GM23338 (cell line): Measurements from ENCODE around the gene FXYD7. TPM values are rescaled to one million over a fixed set of nuclear protein-coding genes. Genes with fewer than 3 reads are reported as not detected.

Source experiments
- ATAC-seq: fragments of 200-7000 bp; cut with Tn5 transposase; 3 replicates; pipeline ENCODE4 v1.9.1; 2020
- DNase-seq: peaks from one replicate; pipeline ENCODE4 v3.0.0-alpha.2; 2015; ENCODE audit warnings: low spot score
- H2AFZ ChIP-seq: fragments of 200-600 bp; sonication (generic); 2 replicates; pipeline ENCODE4 v1.8.0; 2016; ENCODE audit warnings: antibody characterized with exemption, mild to moderate bottlenecking, moderate library complexity
- H3F3A ChIP-seq: fragments of 200-600 bp; sonication (generic); replicated peaks from 2 replicates; pipeline ENCODE4 v1.8.0; 2017; ENCODE audit warnings: antibody characterized with exemption, mixed run types, low read depth
- H3K27ac ChIP-seq: fragments of 200-600 bp; sonication (generic); 2 replicates; pipeline ENCODE4 v1.6.1; 2016; ENCODE audit warnings: low read depth
- H3K27me3 ChIP-seq: fragments of 200-600 bp; sonication (generic); 2 replicates; pipeline ENCODE4 v1.8.0; 2016; ENCODE audit warnings: mild to moderate bottlenecking, mixed run types, moderate library complexity; ENCODE audit not compliant: insufficient read depth
- H3K36me3 ChIP-seq: fragments of 200-600 bp; sonication (generic); 2 replicates; pipeline ENCODE4 v1.8.0; 2016; ENCODE audit warnings: mild to moderate bottlenecking; ENCODE audit not compliant: insufficient read depth
- H3K4me1 ChIP-seq: fragments of 200-600 bp; sonication (generic); 2 replicates; pipeline ENCODE4 v1.8.0; 2016; ENCODE audit warnings: mild to moderate bottlenecking, moderate library complexity; ENCODE audit not compliant: insufficient read depth
- H3K4me2 ChIP-seq: fragments of 200-600 bp; sonication (generic); 2 replicates; pipeline ENCODE4 v1.7.1; 2017; ENCODE audit warnings: mixed run types
- H3K4me3 ChIP-seq: fragments of 200-600 bp; sonication (generic); 2 replicates; pipeline ENCODE4 v1.6.1; 2016; ENCODE audit warnings: mixed run types
- H3K79me2 ChIP-seq: fragments of 200-600 bp; sonication (generic); replicated peaks from 2 replicates; pipeline ENCODE4 v1.8.0; 2017; ENCODE audit warnings: mild to moderate bottlenecking; ENCODE audit not compliant: insufficient read depth
- H3K9me2 ChIP-seq: fragments of 200-600 bp; sonication (generic); 2 replicates; pipeline ENCODE4 v1.8.0; 2017; ENCODE audit not compliant: insufficient read depth
- H4K20me1 ChIP-seq: fragments of 200-600 bp; sonication (generic); replicated peaks from 2 replicates; pipeline ENCODE4 v1.8.0; 2017; ENCODE audit warnings: mild to moderate bottlenecking; ENCODE audit not compliant: insufficient read depth
- H3K27ac Mint-ChIP-seq: 2 replicates; pipeline ENCODE4 v1.8.0; 2020; ENCODE audit warnings: inconsistent platforms, mild to moderate bottlenecking, moderate library complexity, mixed read lengths
- H3K27me3 Mint-ChIP-seq: 3 replicates; pipeline ENCODE4 v1.8.0; 2022; ENCODE audit warnings: low read depth, mild to moderate bottlenecking, moderate library complexity, mixed read lengths, inconsistent platforms; ENCODE audit not compliant: insufficient read depth, poor library complexity
- H3K36me3 Mint-ChIP-seq: 3 replicates; pipeline ENCODE4 v1.8.0; 2021; ENCODE audit warnings: low read depth, mild to moderate bottlenecking, inconsistent platforms, moderate library complexity, mixed read lengths
- H3K4me1 Mint-ChIP-seq: 3 replicates; pipeline ENCODE4 v1.8.0; 2020; ENCODE audit warnings: mild to moderate bottlenecking, inconsistent platforms, mixed read lengths
- H3K4me3 Mint-ChIP-seq: 3 replicates; pipeline ENCODE4 v1.8.0; 2021; ENCODE audit warnings: moderate library complexity, mild to moderate bottlenecking, inconsistent platforms, mixed read lengths
- H3K9me3 Mint-ChIP-seq: 3 replicates; pipeline ENCODE4 v1.8.0; 2020; ENCODE audit warnings: moderate library complexity, mild to moderate bottlenecking, inconsistent platforms, mixed read lengths
- CREB1 ChIP-seq: fragments of 250-450 bp; sonication (Bioruptor Pico); IDR thresholded peaks from 2 replicates; pipeline ENCODE4 v1.5.0; 2020; ENCODE audit warnings: low read depth, mild to moderate bottlenecking, moderate library complexity
- CTCF ChIP-seq, 2 experiments: fragments of 200-600 bp in 1 of 2; sonication (generic) in 1 of 2; conservative IDR thresholded peaks; 2 replicates each; pipeline versions ENCODE4 v1.5.1 to v1.6.1; 2016 to 2017; ENCODE audit warnings: antibody characterized with exemption in 2 of 2, low read depth in 2 of 2, mild to moderate bottlenecking in 2 of 2, moderate library complexity in 1 of 2
- ETS1 ChIP-seq: IDR thresholded peaks from 2 replicates; pipeline ENCODE4 v1.6.1; 2016; ENCODE audit warnings: antibody characterized with exemption
- EZH2 ChIP-seq: fragments of 200-600 bp; sonication (generic); IDR thresholded peaks from one replicate; pipeline ENCODE4 v1.8.0; 2017; ENCODE audit warnings: antibody characterized with exemption, mild to moderate bottlenecking, low read depth; ENCODE audit not compliant: unreplicated experiment
- EZH2phosphoT487 ChIP-seq: fragments of 200-600 bp; sonication (generic); IDR thresholded peaks from one replicate; pipeline ENCODE4 v1.8.1; 2018; ENCODE audit warnings: antibody characterized with exemption; ENCODE audit not compliant: unreplicated experiment
- JUNB ChIP-seq: IDR thresholded peaks from one replicate; pipeline ENCODE4 v1.6.1; 2016; ENCODE audit warnings: antibody characterized with exemption; ENCODE audit not compliant: unreplicated experiment
- NANOG ChIP-seq: IDR thresholded peaks from 2 replicates; pipeline ENCODE4 v1.6.1; 2016; ENCODE audit warnings: antibody characterized with exemption, borderline replicate concordance
- POLR2AphosphoS5 ChIP-seq: IDR thresholded peaks from 2 replicates; pipeline ENCODE4 v1.6.1; 2016; ENCODE audit warnings: antibody characterized with exemption, low read depth
- REST ChIP-seq: IDR thresholded peaks from one replicate; pipeline ENCODE4 v1.6.1; 2018; ENCODE audit warnings: antibody characterized with exemption; ENCODE audit not compliant: unreplicated experiment
- STAT1 ChIP-seq: IDR thresholded peaks from one replicate; pipeline ENCODE4 v1.6.1; 2016; ENCODE audit warnings: antibody characterized with exemption; ENCODE audit not compliant: unreplicated experiment
- ZNF114 ChIP-seq: fragments of 250-450 bp; sonication (Bioruptor Pico); IDR thresholded peaks from 2 replicates; pipeline ENCODE4 v1.5.0; 2020; ENCODE audit warnings: mild to moderate bottlenecking, moderate library complexity
- ZNF331 ChIP-seq: fragments of 250-450 bp; sonication (Bioruptor Pico); IDR thresholded peaks from 2 replicates; pipeline ENCODE4 v1.5.0; 2020; ENCODE audit warnings: low read depth, mild to moderate bottlenecking, moderate library complexity
- ZNF462 ChIP-seq: fragments of 250-450 bp; sonication (Bioruptor Pico); IDR thresholded peaks from 2 replicates; pipeline ENCODE4 v1.5.0; 2020; ENCODE audit warnings: mild to moderate bottlenecking, moderate library complexity
- polyA plus RNA-seq: library from polyadenylated mRNA; unstranded; fragments of >200 nt; fragmentation: Nextera tagmentation; extraction: Ambion mirVana; gene quantifications from 2 replicates; pipeline ENCODE4 v1.2.1, GENCODE V29; 2016
- total RNA-seq: library from RNA; depleted of rRNA; stranded (reverse); fragments of >200 nt; shearing (Covaris generic); gene quantifications from 2 replicates; pipeline ENCODE4 v1.2.3, GENCODE V29; 2014

The FXYD7 gene
- total and polyA plus RNA-seq, 2 experiments from 2014 or later: 9.6 to 44.0 TPM

- no peak for ATAC-seq
- Histone ChIP-seq H4K20me1 (no peaks in the 10 kb centered on the region), H3K27me3 (no peaks in the 10 kb centered on the region), H3K4me2 (no peak overlapping the region), H3K27ac (no peak overlapping the region), H3K4me1 (peaks cover 16% of the 10 kb centered on the region), H3K4me3 (no peak overlapping the region), H3F3A (no peaks in the 10 kb centered on the region), H3K79me2 (no peaks in the 10 kb centered on the region), H3K9me2 (no peaks in the 10 kb centered on the region), H2AFZ (no peak overlapping the region), H3K36me3 (no peaks in the 10 kb centered on the region)
- Mint-ChIP-seq H3K27ac (no peak overlapping the region), H3K36me3 (peaks cover 10% of the 10 kb centered on the region; the same call in 1 of the 3 replicates), H3K9me3 (no peaks in the 10 kb centered on the region; the same call in 2 of the 3 replicates), H3K4me1 (peaks cover 32% of the 10 kb centered on the region), H3K27me3 (peaks cover 23% of the 10 kb centered on the region), H3K4me3 (no peak overlapping the region)
- no peak for DNase-seq
- TF ChIP-seq EZH2: no peak
- TF ChIP-seq JUNB: no peak
- no peak for TF ChIP-seq ETS1
- no peak for TF ChIP-seq NANOG
- no peak for TF ChIP-seq ZNF331
- no peak for TF ChIP-seq REST
- TF ChIP-seq CREB1 (CRISPR knock-in tag): no peak
- TF ChIP-seq POLR2AphosphoS5: no peak
- no peak for TF ChIP-seq EZH2phosphoT487
- no peak for TF ChIP-seq CTCF (conservative IDR thresholded peaks at IDR 0.05; ENCODE audit: low read depth in 2 of 2)
- TF ChIP-seq ZNF462 (CRISPR knock-in tag): no peak
- no peak for TF ChIP-seq ZNF114 (CRISPR knock-in tag)
- no peak for TF ChIP-seq STAT1
Measured at GRCh38 chr19:35110974-35111373, 32.1 kb upstream of the FXYD7 start.
